ENCODE measurements around the gene TULP4.

- no peak for TF ChIP-seq EZH2 (IDR thresholded peaks at IDR 0.05; ENCODE audit: low read length)
- no peak for TF ChIP-seq CTCF (optimal IDR thresholded peaks at IDR 0.05 in 1 of 3, IDR thresholded peaks at IDR 0.05 in 1 of 3, conservative IDR thresholded peaks at IDR 0.05 in 1 of 3; ENCODE audit: extremely low read depth in 1 of 3, insufficient read depth in 2 of 3, low read length in 3 of 3)
Observed at GRCh38 chr6:158539881-158540280, 227.6 kb downstream of the TULP4 start.

Data from keratinocyte (primary cell).